GM18868 (cell line): ENCODE results near the gene GTPBP1.

Source experiments
- ATAC-seq: cut with Tn5 transposase; IDR thresholded peaks from one replicate; pipeline ENCODE4 v1.9.1; 2021; ENCODE audit warnings: mild to moderate bottlenecking, moderate library complexity; ENCODE audit not compliant: unreplicated experiment

The GTPBP1 gene

DNA sequence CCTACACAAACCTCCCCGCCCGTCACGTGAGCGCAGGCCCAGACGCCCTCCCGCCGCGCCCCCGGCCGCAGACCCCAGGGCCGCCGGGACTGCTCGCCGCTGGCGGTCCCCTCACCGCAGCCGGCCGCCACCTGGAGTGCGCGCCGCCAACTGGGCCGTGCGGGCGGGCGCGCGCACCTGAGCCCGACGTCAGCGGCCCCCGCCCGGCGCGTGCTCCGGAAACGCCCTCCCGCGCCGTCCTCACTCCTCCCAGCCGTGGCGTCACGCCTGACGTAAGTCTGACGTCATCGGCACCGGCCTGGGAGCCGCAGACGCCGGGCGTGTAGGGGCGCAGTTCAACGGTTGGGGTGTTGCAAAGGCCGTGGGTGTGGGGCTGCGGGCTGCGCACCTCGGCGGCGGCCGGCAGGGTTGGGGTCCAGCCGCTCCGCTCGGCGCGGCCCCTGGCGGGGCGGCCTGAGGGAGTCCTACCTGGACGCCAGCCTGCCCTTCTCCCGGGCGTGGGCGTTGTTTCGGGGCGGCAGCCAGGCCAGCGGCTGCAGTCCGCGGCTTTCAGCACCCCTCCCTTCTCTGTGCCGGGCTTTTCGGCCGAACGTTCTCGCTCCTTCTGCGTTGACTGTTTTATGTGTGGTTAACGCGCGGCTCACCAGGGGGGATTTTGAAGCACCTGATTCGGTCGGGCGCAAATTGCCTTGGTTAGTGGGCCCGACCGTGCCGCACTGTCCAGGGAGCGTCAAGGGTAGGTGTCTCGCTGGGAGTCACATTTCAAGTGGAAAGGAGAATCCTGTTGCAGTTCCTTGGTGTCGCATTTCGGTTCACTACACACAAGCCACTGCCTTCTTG lies 4.7 kb upstream of the GTPBP1 start, which contains the start of gene JOSD1:
TSS of gene JOSD1 (minus strand) at position 155 of the 840 bp plus-strand sequence. CDS start 956 bp downstream, outside the sequence.
- ATAC-seq: peak; percentile 29

DNA sequence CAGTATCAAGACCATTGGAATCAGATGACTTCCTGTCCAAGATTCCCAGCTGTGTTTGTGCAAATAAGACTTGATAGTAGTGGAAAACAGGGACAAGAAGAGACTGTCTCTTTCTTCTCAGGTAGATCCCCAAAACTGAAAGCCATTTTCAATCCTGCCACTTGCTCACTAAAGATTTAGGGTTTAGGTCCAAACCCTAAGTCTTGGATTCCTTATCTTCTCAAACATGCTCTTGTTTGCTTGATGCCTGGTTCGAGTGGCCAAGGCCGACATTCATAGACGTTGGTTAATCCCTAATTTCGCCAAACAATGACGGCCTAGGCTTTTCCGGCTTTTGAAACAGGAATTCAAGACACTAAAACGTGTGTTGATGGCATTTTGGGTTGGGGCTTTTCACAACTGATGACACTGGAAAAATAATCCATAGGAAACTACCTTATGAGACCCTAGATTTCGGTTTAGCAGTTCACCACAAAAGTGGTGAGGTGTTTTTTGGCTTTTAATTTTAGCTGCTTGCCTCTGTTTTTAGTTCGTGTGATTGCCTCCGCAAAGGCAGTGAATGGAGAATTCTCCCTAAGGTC lies 1.0 kb upstream of the GTPBP1 start:
- no peak for ATAC-seq

GRCh38 chr22:38706101-38706900 lies 557 bp downstream of the GTPBP1 start:
- peak; percentile 5 for ATAC-seq

- ATAC-seq: no peak
These were observed 1.1 kb downstream of the GTPBP1 start for GRCh38 chr22:38706901-38707195.

DNA sequence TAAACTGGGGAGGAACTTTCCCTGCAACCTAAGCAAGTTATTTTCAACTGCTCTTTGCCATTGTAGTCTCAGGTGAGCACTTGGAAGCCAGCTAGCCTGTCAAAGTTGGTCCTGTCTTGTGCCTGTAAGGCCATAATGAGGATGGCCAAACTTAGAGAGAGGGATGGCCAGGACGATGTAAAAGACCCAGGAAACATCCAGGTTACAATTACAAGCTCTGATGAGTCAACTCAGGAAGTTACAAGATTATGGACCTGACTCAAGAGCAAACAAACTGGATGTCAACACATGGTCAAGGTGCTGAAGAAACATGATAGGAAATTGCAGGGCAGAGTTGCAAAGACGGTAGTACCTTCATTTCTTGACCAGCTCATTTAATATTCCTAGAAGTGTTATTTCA lies 1.6 kb downstream of the GTPBP1 start:
- no peak for ATAC-seq

- ATAC-seq: no peak
These were observed 2.2 kb downstream of the GTPBP1 start for GRCh38 chr22:38707984-38708383.

DNA sequence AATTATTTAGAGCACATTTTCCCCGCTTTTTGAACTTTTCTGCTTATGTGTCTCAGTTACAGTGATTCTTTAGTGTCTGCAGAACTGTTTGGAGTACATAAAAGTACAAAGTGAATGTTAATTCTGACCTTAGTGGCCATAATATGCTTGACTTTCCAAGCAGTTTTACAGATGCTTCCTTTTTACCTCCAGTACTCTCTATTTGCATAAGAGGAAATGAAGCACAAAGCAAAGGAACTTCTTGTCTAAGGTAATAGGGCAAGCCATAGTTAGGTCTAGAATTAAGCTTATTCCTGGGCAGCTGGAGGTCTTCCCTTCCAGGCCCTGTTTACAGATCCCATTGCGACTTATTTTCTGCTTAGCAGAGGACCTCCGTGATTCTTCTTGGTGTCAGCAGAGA lies 3.6 kb downstream of the GTPBP1 start:
- ATAC-seq: no peak

DNA sequence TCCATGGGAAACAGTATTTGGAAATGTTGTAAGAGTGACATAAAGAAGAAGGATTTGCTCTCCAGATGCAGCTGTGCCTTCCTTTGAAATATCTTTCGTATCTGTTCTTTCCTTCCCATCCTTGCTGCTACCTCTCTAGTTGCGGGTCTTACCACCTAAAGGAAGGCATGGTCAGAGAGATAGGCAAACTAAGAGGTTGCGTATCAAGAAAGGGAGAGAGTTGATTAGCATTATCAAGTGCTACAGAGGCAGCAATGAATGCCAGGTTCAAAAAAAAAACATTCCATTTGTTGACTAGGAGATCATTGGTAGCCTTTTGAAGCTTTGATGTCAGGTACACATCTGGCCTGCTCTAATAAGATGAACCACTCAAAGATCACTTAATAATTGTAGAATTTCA lies 4.6 kb downstream of the GTPBP1 start:
- ATAC-seq: no peak

- no peak for ATAC-seq
These were observed 5.1 kb downstream of the GTPBP1 start for GRCh38 chr22:38710866-38711265.

DNA sequence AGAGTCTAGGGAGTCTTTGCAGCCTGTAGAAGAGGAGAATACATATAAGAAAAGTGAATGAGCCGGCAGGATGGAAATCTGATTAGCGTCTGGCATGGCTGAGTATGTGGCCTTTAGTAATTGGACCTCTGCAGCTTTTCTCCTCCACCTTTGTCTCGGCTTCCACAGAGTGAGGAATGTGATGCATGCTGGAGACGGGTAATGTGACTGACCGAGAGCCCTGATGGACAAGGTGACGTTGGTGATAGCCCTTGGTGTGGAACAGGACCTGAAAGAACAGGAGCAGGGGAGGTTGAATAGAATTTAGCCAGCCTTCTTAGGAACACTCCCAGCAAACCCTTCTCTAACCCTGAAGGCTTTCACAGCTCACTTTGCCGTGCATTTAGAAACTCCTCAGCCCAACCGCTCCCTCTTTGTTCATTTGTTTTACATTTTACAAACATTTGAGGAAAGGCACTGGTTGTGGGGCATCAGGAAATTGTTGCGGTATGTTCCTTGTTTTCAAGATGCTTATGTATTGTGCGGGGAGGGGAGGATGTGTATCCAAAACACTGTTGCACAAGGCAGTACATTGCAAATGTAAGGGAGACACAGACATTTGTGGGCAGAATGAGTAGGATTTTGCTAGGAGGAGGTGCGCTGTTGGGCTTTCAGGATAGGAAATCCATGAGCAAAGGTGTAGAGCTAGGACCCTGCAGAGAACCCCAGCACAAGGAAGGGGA lies 6.9 kb downstream of the GTPBP1 start:
- ATAC-seq: no peak

- no peak for ATAC-seq
These were observed 8.2 kb downstream of the GTPBP1 start for GRCh38 chr22:38713921-38714320.

GRCh38 chr22:38715176-38715764 lies 9.5 kb downstream of the GTPBP1 start:
- no peak for ATAC-seq

DNA sequence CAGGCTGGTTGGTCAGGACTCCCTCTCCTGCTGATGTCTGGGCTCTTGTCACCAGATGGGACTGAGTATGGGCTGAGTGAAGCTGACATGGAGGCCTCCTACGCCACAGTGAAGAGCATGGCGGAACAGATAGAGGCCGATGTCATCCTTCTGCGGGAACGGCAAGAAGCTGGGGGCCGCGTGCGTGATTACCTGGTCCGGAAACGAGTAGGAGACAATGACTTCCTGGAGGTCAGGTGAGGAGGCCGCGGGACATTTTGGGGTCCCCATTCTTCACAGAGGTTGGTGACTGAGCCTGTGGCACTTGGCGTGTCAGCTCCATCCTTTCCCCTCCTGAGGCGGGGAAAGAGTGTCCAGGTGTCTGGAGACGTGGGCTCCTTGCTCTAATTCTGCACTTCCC lies 10.1 kb downstream of the GTPBP1 start:
- ATAC-seq: no peak

DNA sequence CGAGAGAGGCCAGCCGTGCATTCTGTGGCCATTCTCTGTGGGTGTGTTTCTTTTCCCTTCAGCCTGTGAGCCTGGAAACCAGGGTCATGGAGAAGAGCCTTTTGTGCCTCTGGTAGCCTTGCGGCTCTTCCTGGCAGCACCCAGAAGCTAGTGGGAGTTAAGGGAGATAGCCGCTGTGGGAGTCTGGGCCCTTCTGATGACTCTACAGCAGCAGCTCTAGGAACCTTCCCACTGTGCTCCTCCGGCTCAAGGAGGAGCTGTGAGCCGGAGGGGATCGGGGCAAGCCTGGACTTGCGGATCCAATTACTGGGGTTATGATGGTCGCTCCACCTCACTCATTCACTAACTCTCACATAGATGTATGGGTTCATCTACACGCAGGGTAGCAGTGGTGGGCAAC lies 10.5 kb downstream of the GTPBP1 start:
- no peak for ATAC-seq

DNA sequence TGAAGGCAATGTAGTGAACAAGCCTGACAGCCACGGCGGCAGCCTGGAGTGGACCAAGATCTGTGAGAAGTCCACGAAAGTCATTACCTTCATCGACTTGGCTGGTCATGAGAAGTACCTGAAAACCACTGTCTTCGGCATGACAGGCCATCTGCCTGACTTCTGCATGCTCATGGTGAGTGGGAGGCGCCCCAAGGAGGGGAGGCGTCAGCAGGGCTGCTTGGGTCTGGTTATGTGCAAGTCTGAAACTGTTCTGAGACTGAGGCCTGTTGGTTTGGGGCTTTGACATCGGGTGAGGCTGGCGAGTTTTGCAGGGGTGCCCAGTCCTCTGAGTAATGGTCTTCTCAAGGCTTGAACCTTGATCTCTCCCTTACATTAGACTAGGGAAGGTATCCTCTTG lies 11.1 kb downstream of the GTPBP1 start:
- ATAC-seq: no peak

- ATAC-seq: no peak
These were observed 11.5 kb downstream of the GTPBP1 start for GRCh38 chr22:38717244-38717643.

- no peak for ATAC-seq
These were observed 12.7 kb downstream of the GTPBP1 start for GRCh38 chr22:38718414-38718813.

GRCh38 chr22:38719196-38719595 lies 13.5 kb downstream of the GTPBP1 start:
- no peak for ATAC-seq

GRCh38 chr22:38720350-38720749 lies 14.6 kb downstream of the GTPBP1 start:
- ATAC-seq: no peak

DNA sequence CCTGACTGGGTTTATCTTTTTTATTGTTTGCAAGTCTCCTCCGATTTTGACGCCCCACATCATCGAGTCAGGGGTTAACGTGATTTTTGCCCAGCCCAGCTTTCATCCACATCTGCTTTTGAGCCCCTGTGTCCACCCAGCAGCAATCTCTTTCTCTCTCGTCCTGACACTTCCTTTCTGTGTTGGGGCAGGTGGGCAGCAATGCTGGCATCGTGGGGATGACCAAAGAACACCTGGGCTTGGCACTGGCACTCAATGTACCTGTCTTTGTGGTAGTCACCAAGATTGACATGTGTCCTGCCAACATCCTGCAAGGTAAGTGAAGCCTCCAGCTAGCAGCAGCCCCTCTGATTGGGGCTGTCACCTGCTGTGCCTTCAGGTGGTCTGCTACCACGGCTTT lies 15.8 kb downstream of the GTPBP1 start:
- ATAC-seq: no peak

- no peak for ATAC-seq
These were observed 18.4 kb downstream of the GTPBP1 start for GRCh38 chr22:38724176-38724575.
